ENCODE data around the gene TSTD2.

Gene TSTD2

DNA sequence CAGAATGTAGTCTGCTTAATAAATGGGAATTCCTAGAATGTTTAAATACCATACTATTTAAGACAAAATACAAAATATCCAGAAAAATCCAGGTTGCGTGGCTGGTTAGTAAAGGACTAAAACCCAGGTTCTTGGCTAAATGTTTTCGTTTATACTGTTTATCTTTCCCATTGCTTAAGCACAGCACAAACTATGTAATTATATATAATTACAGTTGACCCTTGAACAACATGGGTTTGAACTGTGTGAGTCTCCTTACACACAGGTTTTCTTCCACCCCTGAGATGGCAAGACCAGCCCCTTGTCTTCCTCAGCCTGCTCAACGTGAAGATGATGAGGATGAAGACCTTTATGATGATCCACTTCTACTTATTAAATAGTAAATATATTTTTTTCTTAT, 39.2 kb upstream of the TSTD2 start:
- Histone ChIP-seq H2AFZ (ENCODE audit: low read depth, low read length) (no peak overlapping the region), H3K36me3 (ENCODE audit: control insufficient read depth in 1 of 2, insufficient read depth in 2 of 2, low read depth in 1 of 2, low read length in 2 of 2) (peaks cover 16 to 98% of the 10 kb centered on the region in 2 experiments), H3K23ac (ENCODE audit: low read length in 2 of 2) (no peak overlapping the region), H3K27ac (ENCODE audit: low read length, poor library complexity, severe bottlenecking) (no peak overlapping the region), H3K14ac (ENCODE audit: low read length in 2 of 2) (no peak overlapping the region), H2BK15ac (ENCODE audit: low read depth, poor library complexity, severe bottlenecking) (no peak overlapping the region), H3K4me2 (ENCODE audit: low read length, poor library complexity, severe bottlenecking) (no peak overlapping the region), H3K4me3 (ENCODE audit: insufficient read depth in 1 of 2, low read depth in 1 of 2, low read length in 2 of 2) (no peak overlapping the region), H2BK5ac (ENCODE audit: low read depth, low read length, poor library complexity, severe bottlenecking) (no peak overlapping the region), H4K8ac (ENCODE audit: low read length) (no peak overlapping the region), H3K79me1 (replicated peaks; ENCODE audit: low read length, poor library complexity, severe bottlenecking) (peaks cover 20% of the 10 kb centered on the region), H3K4ac (ENCODE audit: low read depth in 1 of 2, low read length in 2 of 2) (no peak overlapping the region), H3K18ac (ENCODE audit: low read depth in 1 of 2, low read length in 2 of 2) (no peak overlapping the region), H3K27me3 (ENCODE audit: control insufficient read depth in 1 of 2, insufficient read depth in 1 of 2, low read length in 2 of 2) (no peaks in the 10 kb centered on the region), H2BK12ac (ENCODE audit: low read length in 2 of 2) (no peak overlapping the region), H2BK120ac (ENCODE audit: low read depth, low read length) (no peak overlapping the region), H3K4me1 (ENCODE audit: control insufficient read depth, insufficient read depth, low read depth, low read length) (no peaks in the 10 kb centered on the region), H4K91ac (ENCODE audit: low read length) (no peak overlapping the region), H3K9me3 (ENCODE audit: control insufficient read depth, low read length) (no peaks in the 10 kb centered on the region), H3K9ac (ENCODE audit: low read length) (no peak overlapping the region), H2AK5ac (ENCODE audit: low read length, severe bottlenecking) (no peak overlapping the region)
- no peak for DNase-seq
- WGBS: 100% methylated on average over 1 of the region's 3 CpGs

DNA sequence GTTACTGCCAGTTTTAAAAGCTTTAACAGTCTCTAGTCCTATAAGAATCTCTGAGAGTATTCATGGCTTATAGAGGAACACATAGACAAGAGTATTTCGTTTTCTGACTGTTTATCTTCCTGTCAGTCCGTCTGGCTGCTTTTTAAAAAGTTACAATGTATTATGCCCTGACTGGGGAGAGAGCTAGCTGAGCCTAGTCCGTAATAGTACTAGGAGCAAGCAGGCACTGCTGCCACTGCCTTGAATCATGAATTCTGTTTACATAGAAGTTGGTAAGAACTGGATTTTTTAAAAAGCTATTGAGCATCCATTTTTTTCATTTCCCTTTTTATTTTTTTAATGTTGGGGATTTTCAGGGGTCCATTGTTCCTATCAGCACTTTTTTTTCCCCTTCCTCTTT, 37.4 kb upstream of the TSTD2 start:
- Histone ChIP-seq H2BK5ac (ENCODE audit: low read depth, low read length, poor library complexity, severe bottlenecking) (no peak overlapping the region), H2BK12ac (ENCODE audit: low read length in 2 of 2) (no peak overlapping the region), H3K27ac (ENCODE audit: low read length, poor library complexity, severe bottlenecking) (no peak overlapping the region), H4K91ac (ENCODE audit: low read length) (no peak overlapping the region), H3K9me3 (ENCODE audit: control insufficient read depth, low read length) (no peaks in the 10 kb centered on the region), H2AK5ac (ENCODE audit: low read length, severe bottlenecking) (no peak overlapping the region), H3K18ac (ENCODE audit: low read depth in 1 of 2, low read length in 2 of 2) (no peak overlapping the region), H2AFZ (ENCODE audit: low read depth, low read length) (no peak overlapping the region), H3K36me3 (ENCODE audit: control insufficient read depth in 1 of 2, insufficient read depth in 2 of 2, low read depth in 1 of 2, low read length in 2 of 2) (peaks cover 16 to 99% of the 10 kb centered on the region in 2 experiments), H2BK15ac (ENCODE audit: low read depth, poor library complexity, severe bottlenecking) (no peak overlapping the region), H2BK120ac (ENCODE audit: low read depth, low read length) (no peak overlapping the region), H3K4me2 (ENCODE audit: low read length, poor library complexity, severe bottlenecking) (no peak overlapping the region), H3K4me1 (ENCODE audit: control insufficient read depth, insufficient read depth, low read depth, low read length) (no peaks in the 10 kb centered on the region), H3K23ac (ENCODE audit: low read length in 2 of 2) (no peak overlapping the region), H3K4ac (ENCODE audit: low read depth in 1 of 2, low read length in 2 of 2) (no peak overlapping the region), H3K9ac (ENCODE audit: low read length) (no peak overlapping the region), H3K79me1 (replicated peaks; ENCODE audit: low read length, poor library complexity, severe bottlenecking) (peaks cover 20% of the 10 kb centered on the region), H3K14ac (ENCODE audit: low read length in 2 of 2) (no peak overlapping the region), H4K8ac (ENCODE audit: low read length) (no peak overlapping the region), H3K4me3 (ENCODE audit: insufficient read depth in 1 of 2, low read depth in 1 of 2, low read length in 2 of 2) (no peak overlapping the region), H3K27me3 (ENCODE audit: control insufficient read depth in 1 of 2, insufficient read depth in 1 of 2, low read length in 2 of 2) (no peaks in the 10 kb centered on the region)
- WGBS: 93% methylated on average over 3 of the region's 3 CpGs
- no peak for DNase-seq

DNA sequence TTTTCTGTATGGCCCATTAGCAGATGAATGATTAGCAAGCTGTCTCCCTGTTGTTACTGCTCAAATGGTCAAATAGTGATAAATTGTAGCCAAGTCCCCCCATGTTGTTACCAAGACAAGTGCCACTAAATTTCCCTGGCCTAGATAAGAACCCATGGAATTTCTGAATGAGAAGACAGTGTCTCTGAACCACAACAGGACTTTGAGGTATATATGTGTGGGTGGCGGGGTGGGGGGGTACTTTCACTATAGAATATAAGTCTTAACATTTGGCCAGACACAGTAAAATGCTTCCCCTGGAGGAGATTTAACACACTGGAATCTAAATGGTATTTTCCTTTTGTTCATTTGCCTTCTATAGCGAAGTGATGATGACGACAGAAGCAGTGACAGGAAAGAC, 35.3 kb upstream of the TSTD2 start:
- no peak for DNase-seq
- H3K9ac ChIP-seq (ENCODE audit: low read length): no peak overlapping the region

DNA sequence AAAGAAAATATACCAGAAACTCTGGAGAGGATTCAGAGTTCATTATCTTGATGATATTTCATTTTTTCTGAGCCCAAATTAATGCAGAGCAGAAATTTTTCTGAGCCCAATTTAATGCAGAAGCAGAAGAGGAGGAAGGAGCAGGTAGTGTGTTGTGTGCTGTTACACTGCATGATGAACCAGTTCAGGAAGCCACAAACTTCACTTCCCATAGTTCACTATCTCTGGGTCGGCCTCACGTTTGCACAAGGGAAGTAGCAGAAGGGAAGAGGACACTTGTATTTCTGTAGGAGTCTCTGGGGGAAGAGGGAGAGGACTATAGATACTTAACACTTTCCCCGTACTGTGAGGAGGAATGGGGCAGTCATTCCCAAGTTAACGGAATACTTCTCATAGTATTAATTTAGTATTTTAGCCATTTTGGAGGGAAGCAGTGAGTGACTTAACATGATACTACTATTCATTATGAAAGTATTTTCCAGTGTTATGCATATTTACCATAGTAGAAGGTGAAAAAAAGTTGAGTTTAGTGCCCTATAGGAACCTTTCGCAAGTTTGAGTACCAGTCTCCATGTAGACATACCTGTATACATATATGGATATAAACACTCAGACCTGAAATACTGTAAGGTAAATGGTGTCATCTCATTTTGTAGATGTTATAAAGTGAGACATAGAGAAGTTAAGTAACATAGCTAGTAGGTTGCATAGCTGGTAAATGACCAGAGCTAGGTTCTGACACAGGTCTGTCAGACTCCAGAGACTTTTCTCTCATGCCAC, 33.9 kb upstream of the TSTD2 start:
- WGBS: 90% methylated on average over 2 of the region's 5 CpGs
- Histone ChIP-seq H4K8ac (ENCODE audit: low read length) (no peak overlapping the region), H3K27ac (ENCODE audit: low read length, poor library complexity, severe bottlenecking) (no peak overlapping the region), H3K9ac (ENCODE audit: low read length) (no peak overlapping the region), H2BK5ac (ENCODE audit: low read depth, low read length, poor library complexity, severe bottlenecking) (no peak overlapping the region), H3K14ac (ENCODE audit: low read length in 2 of 2) (no peak overlapping the region), H2AFZ (ENCODE audit: low read depth, low read length) (no peak overlapping the region), H3K79me1 (replicated peaks; ENCODE audit: low read length, poor library complexity, severe bottlenecking) (peaks cover 22% of the 10 kb centered on the region), H3K27me3 (ENCODE audit: control insufficient read depth in 1 of 2, insufficient read depth in 1 of 2, low read length in 2 of 2) (no peaks in the 10 kb centered on the region), H3K18ac (ENCODE audit: low read depth in 1 of 2, low read length in 2 of 2) (no peak overlapping the region), H3K4me1 (ENCODE audit: control insufficient read depth, insufficient read depth, low read depth, low read length) (no peaks in the 10 kb centered on the region), H3K4ac (ENCODE audit: low read depth in 1 of 2, low read length in 2 of 2) (no peak overlapping the region), H3K4me2 (ENCODE audit: low read length, poor library complexity, severe bottlenecking) (no peak overlapping the region), H3K23ac (ENCODE audit: low read length in 2 of 2) (no peak overlapping the region), H3K36me3 (ENCODE audit: control insufficient read depth in 1 of 2, insufficient read depth in 2 of 2, low read depth in 1 of 2, low read length in 2 of 2) (peaks cover 17 to 97% of the 10 kb centered on the region in 2 experiments), H2BK15ac (ENCODE audit: low read depth, poor library complexity, severe bottlenecking) (no peak overlapping the region), H3K9me3 (ENCODE audit: control insufficient read depth, low read length) (no peaks in the 10 kb centered on the region), H4K91ac (ENCODE audit: low read length) (no peak overlapping the region), H2BK12ac (ENCODE audit: low read length in 2 of 2) (no peak overlapping the region), H2BK120ac (ENCODE audit: low read depth, low read length) (no peak overlapping the region), H2AK5ac (ENCODE audit: low read length, severe bottlenecking) (no peak overlapping the region), H3K4me3 (ENCODE audit: insufficient read depth in 1 of 2, low read depth in 1 of 2, low read length in 2 of 2) (no peak overlapping the region)
- no peak for DNase-seq

More for the DNA sequence above, 35.3 kb upstream of the TSTD2 start:
- H4K91ac ChIP-seq (ENCODE audit: low read length): no peak overlapping the region
- no peak overlapping the region for H2BK12ac ChIP-seq (ENCODE audit: low read length in 2 of 2)
- no peak overlapping the region for H2AFZ ChIP-seq (ENCODE audit: low read depth, low read length)
- H4K8ac ChIP-seq (ENCODE audit: low read length): no peak overlapping the region
- H3K4me2 ChIP-seq (ENCODE audit: low read length, poor library complexity, severe bottlenecking): no peak overlapping the region
- H2BK120ac ChIP-seq (ENCODE audit: low read depth, low read length): no peak overlapping the region
- no peak overlapping the region for H2BK5ac ChIP-seq (ENCODE audit: low read depth, low read length, poor library complexity, severe bottlenecking)
- H3K18ac ChIP-seq (ENCODE audit: low read depth in 1 of 2, low read length in 2 of 2): no peak overlapping the region
- no peaks in the 10 kb centered on the region for H3K9me3 ChIP-seq (ENCODE audit: control insufficient read depth, low read length)
- H3K4me3 ChIP-seq (ENCODE audit: insufficient read depth in 1 of 2, low read depth in 1 of 2, low read length in 2 of 2): no peak overlapping the region
- no peak overlapping the region for H3K23ac ChIP-seq (ENCODE audit: low read length in 2 of 2)
- H3K79me1 ChIP-seq (replicated peaks; ENCODE audit: low read length, poor library complexity, severe bottlenecking): peaks cover 22% of the 10 kb centered on the region
- no peak overlapping the region for H3K14ac ChIP-seq (ENCODE audit: low read length in 2 of 2)
- no peaks in the 10 kb centered on the region for H3K27me3 ChIP-seq (ENCODE audit: control insufficient read depth in 1 of 2, insufficient read depth in 1 of 2, low read length in 2 of 2)
- no peaks in the 10 kb centered on the region for H3K4me1 ChIP-seq (ENCODE audit: control insufficient read depth, insufficient read depth, low read depth, low read length)
- WGBS: 97% methylated on average over 2 of the region's 3 CpGs
- H3K4ac ChIP-seq (ENCODE audit: low read depth in 1 of 2, low read length in 2 of 2): no peak overlapping the region
- no peak overlapping the region for H3K27ac ChIP-seq (ENCODE audit: low read length, poor library complexity, severe bottlenecking)
- H2BK15ac ChIP-seq (ENCODE audit: low read depth, poor library complexity, severe bottlenecking): no peak overlapping the region
- peaks cover 21 to 98% of the 10 kb centered on the region in 2 experiments for H3K36me3 ChIP-seq (ENCODE audit: control insufficient read depth in 1 of 2, insufficient read depth in 2 of 2, low read depth in 1 of 2, low read length in 2 of 2)
- H2AK5ac ChIP-seq (ENCODE audit: low read length, severe bottlenecking): no peak overlapping the region
